Natural killer cell (primary cell): Measurements from ENCODE around the gene ITPRIPL1. TPM values are rescaled to one million over a fixed set of nuclear protein-coding genes. Genes with fewer than 3 reads are reported as not detected.
A peak's percentile ranks its signal among the peaks of the same experiment; 100 is the strongest.

Experiments used
- ATAC-seq, 3 donors: fragments of 150-1000 bp in 2 of 3; fragments of 200-7000 bp in 1 of 3; cut with Tn5 transposase; 1 replicate in 1 of 3; 2 replicates in 2 of 3; pipeline ENCODE4 v1.10.0; 2021; ENCODE audit warnings: mild to moderate bottlenecking in 2 of 3, moderate library complexity in 2 of 3
- DNase-seq, 2 donors: peaks; one replicate each; pipeline versions ENCODE4 v3.0.0 to v3.0.0-alpha.2; 2013 to 2021; ENCODE audit warnings: mixed read lengths in 1 of 2
- H3K27ac ChIP-seq: one replicate; pipeline ENCODE4 v1.5.1; 2013; ENCODE audit warnings: mild to moderate bottlenecking, low read length
- H3K27me3 ChIP-seq: one replicate; pipeline ENCODE4 v1.6.1; 2013; ENCODE audit warnings: low read length; ENCODE audit not compliant: control insufficient read depth, insufficient read depth
- H3K36me3 ChIP-seq: one replicate; pipeline ENCODE4 v1.6.1; 2013; ENCODE audit warnings: low read length; ENCODE audit not compliant: control insufficient read depth, insufficient read depth
- H3K4me1 ChIP-seq: one replicate; pipeline ENCODE4 v1.6.1; 2013; ENCODE audit warnings: low read length; ENCODE audit not compliant: control insufficient read depth, insufficient read depth
- H3K4me3 ChIP-seq: one replicate; pipeline ENCODE4 v1.5.1; 2013; ENCODE audit warnings: low read length
- H3K9me3 ChIP-seq: one replicate; pipeline ENCODE4 v1.6.1; 2013; ENCODE audit warnings: low read length; ENCODE audit not compliant: control insufficient read depth, insufficient read depth
- H3K27ac Mint-ChIP-seq, 2 donors: one replicate each; pipeline ENCODE4 v1.8.0; 2022; ENCODE audit warnings: mild to moderate bottlenecking in 2 of 2, mixed read lengths in 2 of 2, moderate library complexity in 1 of 2
- H3K27me3 Mint-ChIP-seq, 2 donors: one replicate each; pipeline ENCODE4 v1.8.0; 2022; ENCODE audit warnings: low read depth in 2 of 2, mixed read lengths in 2 of 2
- H3K36me3 Mint-ChIP-seq: one replicate; pipeline ENCODE4 v1.8.0; 2022; ENCODE audit warnings: mixed read lengths
- H3K4me1 Mint-ChIP-seq, 2 donors: one replicate each; pipeline ENCODE4 v1.8.0; 2022; ENCODE audit warnings: mixed read lengths in 2 of 2
- H3K4me3 Mint-ChIP-seq: one replicate; pipeline ENCODE4 v1.8.0; 2022; ENCODE audit warnings: mild to moderate bottlenecking, moderate library complexity, mixed read lengths
- H3K9me3 Mint-ChIP-seq, 2 donors: one replicate each; pipeline ENCODE4 v1.8.0; 2022; ENCODE audit warnings: mixed read lengths in 2 of 2
- CTCF ChIP-seq: fragments of 200-600 bp; IDR thresholded peaks from one replicate; pipeline ENCODE4 v1.8.0; 2022; ENCODE audit warnings: antibody characterized with exemption
- WGBS: methylation state at CpG from one replicate; pipeline ENCODE4 v1.1.7; 2013; ENCODE audit warnings: missing lambda C conversion rate; ENCODE audit not compliant: insufficient coverage; 5-methylcytosine and 5-hydroxymethylcytosine counted together
- intact Hi-C: fragments of 100-400 bp; cut with micrococcal nuclease; formaldehyde crosslinking; loops from one replicate; pipeline ENCODE4 v1.14.2; 2022
- total RNA-seq, 4 donors: library from RNA; stranded (reverse); fragments of 120-200 nt in 1 of 4; gene quantifications; one replicate each; pipeline versions ENCODE4 v1.2.3 to v1.2.4, GENCODE V29; 2013 to 2022

Gene ITPRIPL1
- total RNA-seq, 3 donors from 2014 or later (not counting 1 experiment from before 2014, with no cell fraction given): 14.1 to 28.7 (median 20.5) TPM

- 98% methylated on average over 20 of the region's 21 CpGs for WGBS
Measured at GRCh38 chr2:96326990-96327820, 2.1 kb downstream of the ITPRIPL1 start.

GRCh38 chr2:96329456-96329855, 4.3 kb downstream of the ITPRIPL1 start:
- Mint-ChIP-seq H3K27me3 (no peaks in the 10 kb centered on the region), H3K9me3 (no peaks in the 10 kb centered on the region), H3K27ac (peak overlapping the region in 1 of 2 donors; percentile 45), H3K36me3 (no peaks in the 10 kb centered on the region), H3K4me1 (peaks cover 49 to 50% of the 10 kb centered on the region in 2 donors), H3K4me3 (no peak overlapping the region)
- TF ChIP-seq CTCF: no peak
- Histone ChIP-seq H3K9me3 (no peaks in the 10 kb centered on the region), H3K27me3 (no peaks in the 10 kb centered on the region), H3K4me3 (no peak overlapping the region), H3K4me1 (peaks cover 34% of the 10 kb centered on the region), H3K27ac (no peak overlapping the region), H3K36me3 (peaks cover 17% of the 10 kb centered on the region)
- intact Hi-C loops: no loop called here
- DNase-seq: no peak
- no peak for ATAC-seq
- 91% methylated on average over 1 of the region's 1 CpG for WGBS

More at GRCh38 chr2:96326990-96327820, 2.1 kb downstream of the ITPRIPL1 start:
- no peaks in the 10 kb centered on the region for H3K27me3 ChIP-seq
- no peaks in the 10 kb centered on the region for H3K9me3 ChIP-seq
- Mint-ChIP-seq H3K36me3 (no peaks in the 10 kb centered on the region), H3K27ac (peak overlapping the region; percentile 90 to 92), H3K4me1 (peaks cover 43 to 48% of the 10 kb centered on the region in 2 donors), H3K4me3 (peak overlapping the region; percentile 96), H3K9me3 (no peaks in the 10 kb centered on the region), H3K27me3 (no peaks in the 10 kb centered on the region)
- peak overlapping the region; percentile 77 for H3K27ac ChIP-seq
- intact Hi-C loops: no loop called here
- H3K36me3 ChIP-seq: peaks cover 17% of the 10 kb centered on the region
- no peak for ATAC-seq
- H3K4me1 ChIP-seq: peaks cover 35% of the 10 kb centered on the region
- no peak overlapping the region for H3K4me3 ChIP-seq
- TF ChIP-seq CTCF: no peak
- DNase-seq: no peak

GRCh38 chr2:96329874-96330273, 4.8 kb downstream of the ITPRIPL1 start:
- no peak overlapping the region for H3K4me3 Mint-ChIP-seq
- no peak overlapping the region for H3K27ac ChIP-seq
- H3K27ac Mint-ChIP-seq: peak overlapping the region in 1 of 2 donors; percentile 45
- TF ChIP-seq CTCF: no peak
- 97% methylated on average over 6 of the region's 6 CpGs for WGBS
- H3K4me1 Mint-ChIP-seq: peaks cover 49 to 50% of the 10 kb centered on the region in 2 donors
- peaks cover 34% of the 10 kb centered on the region for H3K4me1 ChIP-seq
- H3K27me3 Mint-ChIP-seq: no peaks in the 10 kb centered on the region
- peaks cover 17% of the 10 kb centered on the region for H3K36me3 ChIP-seq
- H3K9me3 ChIP-seq: no peaks in the 10 kb centered on the region
- DNase-seq (no peak), ATAC-seq (no peak)
- intact Hi-C loops: no loop called here
- no peaks in the 10 kb centered on the region for H3K27me3 ChIP-seq
- H3K9me3 Mint-ChIP-seq: no peaks in the 10 kb centered on the region
- no peak overlapping the region for H3K4me3 ChIP-seq
- no peaks in the 10 kb centered on the region for H3K36me3 Mint-ChIP-seq
